HL-60 (cell line): ENCODE results near the gene MARCHF10.

Source experiments
- POLR2AphosphoS5 ChIP-seq: IDR thresholded peaks from 2 replicates; pipeline ENCODE4 v1.6.1; 2012; ENCODE audit warnings: low read depth
- TF ChIP-seq, protein P1 (sequence below): IDR thresholded peaks from one replicate; pipeline ENCODE4 v1.5.1; 2011; ENCODE audit warnings: low read length, control low read depth, inconsistent platforms; ENCODE audit not compliant: insufficient read depth

DNA sequence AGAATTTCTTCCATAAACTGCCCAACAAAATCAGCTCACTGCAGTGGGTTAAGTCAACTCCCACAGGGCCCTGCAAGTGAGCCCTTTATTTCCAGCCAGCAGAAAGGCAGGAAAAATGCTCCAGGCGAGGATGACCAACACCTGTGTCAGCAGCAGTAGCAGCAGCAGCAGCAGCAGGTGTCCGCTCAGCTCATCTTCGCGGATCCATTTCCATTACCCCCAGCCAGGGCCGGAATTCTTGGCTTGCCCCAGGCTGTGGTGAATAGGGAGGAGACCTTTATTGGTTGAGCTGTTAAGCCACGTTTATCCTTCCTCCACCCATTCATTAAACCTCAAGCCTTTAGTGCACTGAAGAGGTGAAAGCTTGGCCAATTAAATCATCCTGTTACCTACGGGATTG lies 46.2 kb downstream of the MARCHF10 start:
- TF ChIP-seq, protein P1, sequence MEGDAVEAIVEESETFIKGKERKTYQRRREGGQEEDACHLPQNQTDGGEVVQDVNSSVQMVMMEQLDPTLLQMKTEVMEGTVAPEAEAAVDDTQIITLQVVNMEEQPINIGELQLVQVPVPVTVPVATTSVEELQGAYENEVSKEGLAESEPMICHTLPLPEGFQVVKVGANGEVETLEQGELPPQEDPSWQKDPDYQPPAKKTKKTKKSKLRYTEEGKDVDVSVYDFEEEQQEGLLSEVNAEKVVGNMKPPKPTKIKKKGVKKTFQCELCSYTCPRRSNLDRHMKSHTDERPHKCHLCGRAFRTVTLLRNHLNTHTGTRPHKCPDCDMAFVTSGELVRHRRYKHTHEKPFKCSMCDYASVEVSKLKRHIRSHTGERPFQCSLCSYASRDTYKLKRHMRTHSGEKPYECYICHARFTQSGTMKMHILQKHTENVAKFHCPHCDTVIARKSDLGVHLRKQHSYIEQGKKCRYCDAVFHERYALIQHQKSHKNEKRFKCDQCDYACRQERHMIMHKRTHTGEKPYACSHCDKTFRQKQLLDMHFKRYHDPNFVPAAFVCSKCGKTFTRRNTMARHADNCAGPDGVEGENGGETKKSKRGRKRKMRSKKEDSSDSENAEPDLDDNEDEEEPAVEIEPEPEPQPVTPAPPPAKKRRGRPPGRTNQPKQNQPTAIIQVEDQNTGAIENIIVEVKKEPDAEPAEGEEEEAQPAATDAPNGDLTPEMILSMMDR, result no peak
- TF ChIP-seq POLR2AphosphoS5, result no peak
